ENCODE data around the gene ZNF248. TPM values are rescaled to one million over a fixed set of nuclear protein-coding genes. Genes with fewer than 3 reads are reported as not detected.

The ZNF248 gene
- total RNA-seq, result 7.9 and 9.3 TPM in 2 replicates

DNA sequence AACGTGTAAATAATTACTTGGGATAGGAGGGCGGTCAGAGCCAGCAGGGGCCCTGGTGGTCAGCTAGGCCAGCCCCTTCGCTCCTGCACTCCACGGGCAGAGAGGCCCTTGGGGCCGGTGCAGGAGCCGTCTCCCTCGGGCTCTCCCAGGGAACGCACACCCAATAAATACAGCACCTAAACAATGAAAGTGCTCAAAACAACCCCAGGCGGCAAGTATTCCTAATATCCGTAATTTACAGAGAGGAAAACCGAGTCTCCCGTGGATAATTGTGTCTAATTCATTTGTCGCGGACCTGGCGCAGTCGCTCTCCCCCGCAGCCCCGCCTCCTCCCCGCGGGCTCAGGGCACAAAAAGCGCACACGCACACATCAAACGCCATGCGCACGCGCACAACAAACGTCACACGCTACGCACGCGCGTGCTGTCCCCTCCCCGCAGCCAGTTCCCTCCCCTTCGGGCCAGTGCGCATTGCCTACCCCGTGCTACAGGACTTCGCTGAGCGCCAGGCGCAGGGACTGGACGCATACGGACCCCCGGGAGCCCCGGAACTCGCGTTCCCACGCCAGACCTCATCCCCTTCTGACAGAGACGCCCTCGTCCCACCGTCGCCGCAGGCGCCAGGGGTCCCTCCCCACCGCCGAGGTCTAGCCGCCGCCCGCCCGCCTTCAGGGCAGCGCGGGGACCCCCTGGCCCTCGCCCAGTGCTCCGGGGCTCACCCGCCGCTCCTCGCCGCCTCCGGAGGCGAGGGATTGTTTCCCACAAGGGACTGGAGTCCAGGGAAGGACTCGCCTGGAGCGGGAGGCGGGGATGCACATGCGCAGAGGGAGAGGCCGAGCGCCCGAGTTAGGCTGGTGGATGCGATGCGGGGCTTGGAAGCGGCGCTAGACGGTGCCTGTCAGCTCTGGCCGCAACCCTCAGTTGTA is at the start of gene ZNF248:
ZNF248 (minus strand) TSS at position 324 of the 925 bp plus-strand sequence. CDS start 1,300 bp downstream, outside the sequence.
- Mint-ChIP-seq H3K4me1 (peaks cover 27% of the 10 kb centered on the region), H3K27ac (peak within 1 kb of the TSS; percentile 85), H3K4me3 (peak within 1 kb of the TSS; percentile 89), H3K27me3 (no peaks in the 10 kb centered on the region), H3K9me3 (peaks cover 5% of the 10 kb centered on the region), H3K36me3 (ENCODE audit: low read depth) (peaks cover 15% of the 10 kb centered on the region)
- peak; percentile 99 for DNase-seq
- intact Hi-C loops (cut with micrococcal nuclease), result loop anchor here (1.0 to 5.0 kb wide), 5 partner anchors 119 to 545 kb away; partner anchors contain the start of genes ZNF25, ZNF33A and ZNF37A

DNA sequence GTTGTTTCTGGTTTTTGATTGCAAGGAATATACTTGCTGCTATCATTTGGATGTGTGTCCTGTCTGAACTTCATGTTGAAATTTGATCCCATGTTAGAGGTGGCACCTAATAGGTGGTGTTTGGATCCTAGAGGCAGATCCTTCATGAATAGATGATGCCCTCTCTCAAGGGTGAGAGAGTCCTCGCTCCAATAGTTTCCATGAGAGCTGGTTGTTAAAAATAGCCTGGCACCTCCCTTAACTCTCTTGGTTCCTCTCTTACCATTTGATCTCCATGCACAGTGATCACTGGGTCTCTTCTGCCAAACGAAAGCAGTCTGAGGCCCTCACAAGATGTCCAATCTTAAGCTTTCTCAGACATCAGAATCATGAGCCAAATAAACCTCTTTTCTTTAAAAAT is 49.0 kb upstream of the ZNF248 start:
- DNase-seq, result no peak
- H3K36me3 Mint-ChIP-seq (ENCODE audit: low read depth), result no peaks in the 10 kb centered on the region
- H3K27ac Mint-ChIP-seq, result no peak overlapping the region
- H3K4me3 Mint-ChIP-seq, result no peak overlapping the region
- intact Hi-C loops (cut with micrococcal nuclease), result no loop called here
- no peaks in the 10 kb centered on the region for H3K4me1 Mint-ChIP-seq
- no peaks in the 10 kb centered on the region for H3K9me3 Mint-ChIP-seq
- no peaks in the 10 kb centered on the region for H3K27me3 Mint-ChIP-seq

DNA sequence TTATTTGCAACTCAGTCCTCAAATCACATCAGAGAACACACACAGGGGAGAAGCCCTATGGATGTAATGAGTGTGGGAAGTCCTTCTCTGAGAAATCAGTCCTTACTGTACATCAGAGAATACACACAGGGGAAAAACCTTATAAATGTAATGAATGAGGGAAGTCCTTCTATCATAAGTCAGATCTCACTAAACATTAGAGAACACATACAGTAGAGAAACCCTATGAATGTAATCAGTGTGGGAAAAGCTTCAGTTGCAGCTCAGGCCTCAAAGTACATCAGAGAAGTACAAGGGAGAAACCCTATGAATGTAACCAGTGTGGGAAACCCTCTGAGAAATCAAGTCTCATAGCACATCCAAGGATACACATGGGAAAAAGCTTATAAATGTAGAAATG is 39.0 kb upstream of the ZNF248 start:
- no peak for DNase-seq
- Mint-ChIP-seq H3K36me3 (ENCODE audit: low read depth) (no peaks in the 10 kb centered on the region), H3K27ac (no peak overlapping the region), H3K27me3 (no peaks in the 10 kb centered on the region), H3K4me3 (no peak overlapping the region), H3K4me1 (no peaks in the 10 kb centered on the region), H3K9me3 (peaks cover 13% of the 10 kb centered on the region)
- intact Hi-C loops (cut with micrococcal nuclease), result no loop called here

DNA sequence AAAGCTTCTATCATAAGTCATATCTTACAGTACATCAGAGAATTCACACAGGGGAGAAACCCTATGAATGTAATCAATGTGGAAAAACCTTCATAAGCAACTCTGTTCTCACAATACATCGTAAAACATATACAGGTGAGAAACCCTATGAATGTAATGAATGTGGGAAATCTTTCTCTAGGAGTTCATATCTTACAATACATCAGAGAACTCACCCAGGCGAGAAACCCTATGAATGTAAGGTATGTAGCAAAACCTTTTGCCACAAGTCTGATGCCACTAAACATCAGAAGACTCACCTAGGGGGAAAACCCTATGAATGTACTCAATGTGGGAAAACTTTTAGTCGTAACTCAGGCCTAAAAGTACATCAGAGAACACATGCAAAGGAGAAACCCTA is 38.3 kb upstream of the ZNF248 start:
- no peak for DNase-seq
- Mint-ChIP-seq H3K4me3 (no peak overlapping the region), H3K27me3 (no peaks in the 10 kb centered on the region), H3K36me3 (ENCODE audit: low read depth) (no peaks in the 10 kb centered on the region), H3K9me3 (peaks cover 18% of the 10 kb centered on the region), H3K4me1 (no peaks in the 10 kb centered on the region), H3K27ac (no peak overlapping the region)
- intact Hi-C loops (cut with micrococcal nuclease), result no loop called here

DNA sequence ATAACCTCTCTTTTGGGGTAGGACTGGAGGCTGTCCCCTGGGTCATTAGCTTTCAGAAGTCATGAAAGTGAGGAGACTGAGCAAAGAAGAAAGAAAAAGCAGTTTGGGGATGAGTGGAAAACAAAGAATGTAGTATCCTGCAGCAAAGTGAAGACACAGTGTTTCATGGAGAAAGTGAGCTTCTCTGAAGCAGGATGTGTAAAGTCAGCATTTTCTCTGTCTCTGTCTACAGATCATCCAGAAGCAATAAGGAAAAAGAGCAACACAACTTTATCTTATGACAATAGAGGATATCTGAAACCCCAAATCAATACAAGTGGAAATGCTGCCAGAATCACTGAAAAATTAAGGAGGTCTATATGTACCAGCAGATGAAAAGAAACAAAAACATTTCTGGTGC is 28.4 kb upstream of the ZNF248 start:
- no peak overlapping the region for H3K27ac Mint-ChIP-seq
- H3K4me1 Mint-ChIP-seq, result no peaks in the 10 kb centered on the region
- no peak overlapping the region for H3K4me3 Mint-ChIP-seq
- no peaks in the 10 kb centered on the region for H3K27me3 Mint-ChIP-seq
- H3K9me3 Mint-ChIP-seq, result peaks cover 15% of the 10 kb centered on the region
- DNase-seq, result no peak
- intact Hi-C loops (cut with micrococcal nuclease), result no loop called here
- no peaks in the 10 kb centered on the region for H3K36me3 Mint-ChIP-seq (ENCODE audit: low read depth)

DNA sequence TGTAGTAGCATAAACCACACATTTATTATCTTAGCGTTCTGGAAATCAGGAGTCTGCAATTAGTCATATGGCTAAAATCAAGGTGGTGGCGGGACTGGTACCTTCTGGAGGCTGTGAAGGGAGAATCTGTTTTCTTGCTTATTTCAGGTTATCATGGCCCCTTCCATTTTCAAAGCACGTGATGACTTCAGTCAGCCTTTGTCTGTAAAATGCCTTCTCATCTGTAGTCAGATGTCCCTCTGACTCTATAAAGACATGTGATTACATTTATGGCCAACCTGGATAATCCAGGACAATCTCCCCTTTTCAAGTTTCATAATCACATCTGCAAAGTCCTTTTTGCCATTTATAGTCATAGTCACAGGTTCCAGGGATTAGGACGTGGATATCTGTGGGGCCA is 15.5 kb upstream of the ZNF248 start:
- intact Hi-C loops (cut with micrococcal nuclease), result no loop called here
- Mint-ChIP-seq H3K27ac (no peak overlapping the region), H3K4me1 (no peaks in the 10 kb centered on the region), H3K4me3 (no peak overlapping the region), H3K36me3 (ENCODE audit: low read depth) (no peaks in the 10 kb centered on the region), H3K27me3 (no peaks in the 10 kb centered on the region), H3K9me3 (no peaks in the 10 kb centered on the region)
- no peak for DNase-seq

DNA sequence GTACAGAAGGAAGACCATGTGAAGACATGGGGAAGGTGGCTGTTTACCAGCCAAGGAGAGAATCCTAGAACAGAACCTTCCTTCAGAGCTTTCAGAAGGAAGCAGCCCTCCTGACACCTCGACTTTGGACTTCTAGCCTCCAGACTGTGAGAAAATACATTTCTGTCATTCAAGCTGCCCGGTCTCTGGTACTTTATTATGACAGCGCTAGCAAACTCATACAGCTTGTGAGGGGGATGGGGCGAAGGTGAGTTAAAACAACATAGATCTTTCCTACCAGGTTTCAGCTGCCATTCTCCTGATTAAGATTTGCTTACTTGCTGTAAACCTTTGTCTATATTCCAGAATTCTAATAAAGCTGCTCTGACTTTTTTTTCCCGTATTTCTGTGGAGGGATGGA is 14.9 kb upstream of the ZNF248 start:
- Mint-ChIP-seq H3K4me1 (no peaks in the 10 kb centered on the region), H3K4me3 (no peak overlapping the region), H3K27ac (no peak overlapping the region), H3K36me3 (ENCODE audit: low read depth) (no peaks in the 10 kb centered on the region), H3K9me3 (no peaks in the 10 kb centered on the region), H3K27me3 (no peaks in the 10 kb centered on the region)
- intact Hi-C loops (cut with micrococcal nuclease), result no loop called here
- DNase-seq, result no peak

DNA sequence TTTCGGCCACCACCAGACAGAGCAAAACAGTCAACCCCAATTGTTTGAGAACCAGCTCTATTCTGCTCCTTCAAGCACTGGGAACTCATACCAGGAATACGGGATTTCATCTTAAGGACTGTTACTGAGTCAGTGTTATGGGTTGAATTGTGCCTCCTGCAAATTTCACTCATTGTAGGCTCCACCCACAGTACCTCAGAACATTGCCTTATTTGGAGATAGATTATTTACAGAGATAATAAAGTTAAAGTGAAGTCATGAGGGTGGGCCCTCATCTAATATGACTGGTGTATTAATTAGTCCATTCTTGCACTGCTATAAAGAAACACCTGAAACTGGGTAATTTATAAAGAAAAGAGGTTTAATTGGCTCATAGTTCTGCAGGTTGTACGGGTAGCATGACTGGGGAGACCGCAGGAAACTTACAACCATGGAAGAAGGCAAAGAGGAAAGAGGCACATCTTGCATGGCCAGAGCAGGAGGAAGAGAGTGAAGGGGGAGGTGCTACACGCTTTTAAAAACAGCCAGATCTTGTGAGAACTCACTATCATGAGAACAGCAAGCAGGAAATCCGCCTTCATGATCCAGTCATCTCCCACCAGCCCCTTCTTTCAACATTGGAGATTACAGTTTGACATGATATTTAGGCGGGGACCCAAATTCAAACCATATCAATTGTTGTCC is 14.3 kb upstream of the ZNF248 start:
- Mint-ChIP-seq H3K4me3 (no peak overlapping the region), H3K4me1 (no peaks in the 10 kb centered on the region), H3K27ac (no peak overlapping the region), H3K36me3 (ENCODE audit: low read depth) (no peaks in the 10 kb centered on the region), H3K9me3 (no peaks in the 10 kb centered on the region), H3K27me3 (no peaks in the 10 kb centered on the region)
- intact Hi-C loops (cut with micrococcal nuclease), result no loop called here
- no peak for DNase-seq

DNA sequence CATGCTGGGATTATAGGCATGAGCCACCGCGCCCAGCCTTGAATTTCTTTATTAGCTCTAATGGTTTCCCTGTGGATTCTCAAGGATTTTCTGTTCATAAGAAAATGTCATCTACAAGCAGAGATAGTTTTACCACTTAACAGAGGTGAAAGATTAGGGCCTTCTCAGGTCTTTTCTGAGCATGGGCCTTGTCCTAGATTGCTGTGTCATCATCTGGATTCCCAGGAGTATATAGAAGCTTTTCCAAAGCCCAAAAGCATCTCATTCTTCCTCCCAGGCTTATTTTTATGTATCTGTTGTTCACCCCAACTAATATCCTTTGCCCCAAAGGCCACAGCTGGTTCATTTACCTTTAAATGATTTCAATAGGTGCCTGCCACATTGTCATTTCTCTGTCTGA is 13.7 kb upstream of the ZNF248 start:
- Mint-ChIP-seq H3K27me3 (no peaks in the 10 kb centered on the region), H3K27ac (no peak overlapping the region)

DNA sequence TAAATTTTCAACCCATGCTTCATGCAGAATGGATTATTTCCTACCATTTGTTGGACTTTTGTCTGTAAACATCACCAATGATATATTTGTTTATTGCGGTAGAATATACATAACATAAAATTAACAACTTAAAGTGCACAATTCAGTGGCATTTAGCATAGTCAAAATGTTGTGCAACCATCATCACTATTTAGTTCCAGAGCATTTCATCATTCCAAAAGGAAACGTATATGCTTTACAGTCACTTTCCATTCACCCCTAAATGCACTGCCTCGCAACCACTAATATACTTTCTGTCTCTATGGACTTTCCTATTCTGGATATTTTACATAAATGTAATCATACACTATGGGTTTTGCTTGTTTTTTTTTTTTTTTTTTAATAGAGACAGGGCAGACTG is 11.4 kb upstream of the ZNF248 start:
- intact Hi-C loops (cut with micrococcal nuclease), result no loop called here
- H3K4me3 Mint-ChIP-seq, result no peak overlapping the region
- no peaks in the 10 kb centered on the region for H3K4me1 Mint-ChIP-seq

More for the DNA sequence above, 13.7 kb upstream of the ZNF248 start:
- intact Hi-C loops (cut with micrococcal nuclease), result no loop called here
- Mint-ChIP-seq H3K4me3 (no peak overlapping the region), H3K9me3 (no peaks in the 10 kb centered on the region), H3K4me1 (no peaks in the 10 kb centered on the region), H3K36me3 (ENCODE audit: low read depth) (no peaks in the 10 kb centered on the region)
- DNase-seq, result no peak

DNA sequence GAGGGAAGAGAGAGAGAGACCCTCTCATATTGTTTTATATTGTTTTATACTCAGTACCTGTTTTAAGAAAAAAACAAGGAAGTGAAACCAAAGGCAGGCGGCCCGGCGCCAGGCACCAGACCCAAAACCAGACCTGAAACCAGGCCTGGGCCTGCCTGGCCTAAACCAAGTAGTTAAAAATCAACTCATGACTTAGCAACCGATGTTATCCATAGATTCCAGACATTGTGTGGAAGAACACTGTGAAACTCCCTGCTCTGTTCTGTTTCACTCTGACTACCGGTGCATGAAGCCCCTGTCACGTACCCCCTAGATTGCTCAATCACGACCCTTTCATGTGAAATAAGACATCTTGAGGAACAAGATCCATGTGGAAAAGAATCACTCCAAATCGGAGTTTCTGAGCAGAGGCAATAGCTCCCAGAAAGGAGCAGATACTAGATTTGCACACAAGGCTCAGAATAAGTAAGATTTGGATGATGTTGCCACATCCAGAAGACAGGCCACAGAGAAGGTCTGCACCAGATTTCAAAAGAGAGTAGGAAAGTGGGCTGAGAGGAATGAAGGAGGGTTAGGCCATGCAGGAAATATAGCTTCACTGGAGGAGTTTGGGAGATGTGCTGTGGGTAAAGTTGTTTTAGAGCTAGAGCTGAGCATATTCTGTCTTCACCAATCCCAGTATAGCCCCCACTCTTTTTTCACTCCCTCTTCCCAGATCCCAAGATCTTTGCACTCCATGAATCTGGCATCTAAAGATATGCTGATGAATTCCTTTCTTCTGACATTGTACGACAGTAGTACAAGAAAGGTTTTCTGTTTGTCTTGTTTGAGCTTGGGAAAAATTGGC is 8.8 kb upstream of the ZNF248 start:
- Mint-ChIP-seq H3K36me3 (ENCODE audit: low read depth) (no peaks in the 10 kb centered on the region), H3K9me3 (no peaks in the 10 kb centered on the region), H3K4me3 (no peak overlapping the region), H3K27me3 (no peaks in the 10 kb centered on the region), H3K4me1 (no peaks in the 10 kb centered on the region), H3K27ac (no peak overlapping the region)
- DNase-seq, result no peak
- intact Hi-C loops (cut with micrococcal nuclease), result no loop called here

More for the DNA sequence above, 11.4 kb upstream of the ZNF248 start:
- Mint-ChIP-seq H3K27ac (no peak overlapping the region), H3K36me3 (ENCODE audit: low read depth) (no peaks in the 10 kb centered on the region), H3K9me3 (no peaks in the 10 kb centered on the region), H3K27me3 (no peaks in the 10 kb centered on the region)
- DNase-seq, result no peak

DNA sequence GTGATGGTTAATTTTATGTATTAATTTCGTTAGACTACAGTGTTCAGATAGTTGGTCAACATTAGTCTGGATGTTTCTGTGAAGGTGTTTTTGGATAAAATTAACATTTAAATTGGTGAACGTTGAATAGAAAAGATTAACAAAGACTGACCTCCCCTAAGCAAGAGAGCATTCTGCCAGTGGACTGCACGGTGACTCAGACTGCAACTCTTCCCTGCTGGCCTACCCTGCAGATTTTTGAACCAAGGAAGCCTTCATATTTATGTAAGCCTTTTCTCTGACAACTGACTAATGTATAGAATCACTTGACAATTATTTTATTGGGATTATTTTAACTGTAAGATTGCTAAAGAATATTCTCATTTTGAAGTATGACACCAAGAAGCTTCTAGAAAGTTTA is 7.9 kb upstream of the ZNF248 start:
- Mint-ChIP-seq H3K4me1 (no peaks in the 10 kb centered on the region), H3K4me3 (no peak overlapping the region), H3K36me3 (ENCODE audit: low read depth) (no peaks in the 10 kb centered on the region), H3K27me3 (no peaks in the 10 kb centered on the region), H3K27ac (no peak overlapping the region), H3K9me3 (no peaks in the 10 kb centered on the region)
- DNase-seq, result no peak
- intact Hi-C loops (cut with micrococcal nuclease), result no loop called here

DNA sequence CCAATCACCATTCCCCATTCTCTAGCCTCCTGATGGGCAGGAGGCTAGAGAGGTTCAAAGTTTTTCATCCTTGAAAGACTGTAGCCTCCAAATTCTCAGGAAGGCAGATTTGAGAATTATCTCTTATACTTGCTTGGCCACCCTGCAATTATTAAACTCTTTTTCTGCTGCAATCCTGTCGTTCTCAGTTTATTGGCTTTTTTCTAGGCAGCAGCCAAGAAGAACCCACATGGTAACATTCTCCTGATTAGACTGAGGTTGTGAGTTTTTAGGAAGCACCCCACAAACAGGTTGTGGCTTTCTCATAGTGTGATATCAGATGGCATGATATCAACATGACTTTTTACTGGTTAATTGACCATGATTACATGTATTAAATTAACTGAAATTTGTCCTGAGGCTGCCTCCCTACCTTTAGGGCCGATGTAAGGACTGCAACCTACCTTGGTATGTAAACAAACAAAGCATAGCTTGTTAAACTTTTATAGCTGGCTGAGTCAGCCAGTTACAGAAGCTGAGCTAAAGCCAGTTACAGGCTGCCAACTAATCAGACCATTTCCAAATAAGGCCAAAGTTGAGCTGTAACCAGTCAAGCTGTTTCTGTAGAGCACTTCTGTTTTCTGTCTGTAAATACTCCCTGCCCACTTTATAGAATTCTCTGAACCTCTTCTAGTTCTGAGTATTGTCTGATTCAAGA is 3.2 kb upstream of the ZNF248 start:
- H3K27me3 Mint-ChIP-seq, result no peaks in the 10 kb centered on the region
- no peak for DNase-seq
- H3K36me3 Mint-ChIP-seq (ENCODE audit: low read depth), result peaks cover 3% of the 10 kb centered on the region
- no peak overlapping the region for H3K4me3 Mint-ChIP-seq
- peaks cover 13% of the 10 kb centered on the region for H3K4me1 Mint-ChIP-seq
- no peak overlapping the region for H3K27ac Mint-ChIP-seq
- intact Hi-C loops (cut with micrococcal nuclease), result no loop called here
- peaks cover 5% of the 10 kb centered on the region for H3K9me3 Mint-ChIP-seq
